Measurements from ENCODE around the gene ZNF629.
A peak's percentile ranks its signal among the peaks of the same experiment; 100 is the strongest.

ZNF629 gene

DNA sequence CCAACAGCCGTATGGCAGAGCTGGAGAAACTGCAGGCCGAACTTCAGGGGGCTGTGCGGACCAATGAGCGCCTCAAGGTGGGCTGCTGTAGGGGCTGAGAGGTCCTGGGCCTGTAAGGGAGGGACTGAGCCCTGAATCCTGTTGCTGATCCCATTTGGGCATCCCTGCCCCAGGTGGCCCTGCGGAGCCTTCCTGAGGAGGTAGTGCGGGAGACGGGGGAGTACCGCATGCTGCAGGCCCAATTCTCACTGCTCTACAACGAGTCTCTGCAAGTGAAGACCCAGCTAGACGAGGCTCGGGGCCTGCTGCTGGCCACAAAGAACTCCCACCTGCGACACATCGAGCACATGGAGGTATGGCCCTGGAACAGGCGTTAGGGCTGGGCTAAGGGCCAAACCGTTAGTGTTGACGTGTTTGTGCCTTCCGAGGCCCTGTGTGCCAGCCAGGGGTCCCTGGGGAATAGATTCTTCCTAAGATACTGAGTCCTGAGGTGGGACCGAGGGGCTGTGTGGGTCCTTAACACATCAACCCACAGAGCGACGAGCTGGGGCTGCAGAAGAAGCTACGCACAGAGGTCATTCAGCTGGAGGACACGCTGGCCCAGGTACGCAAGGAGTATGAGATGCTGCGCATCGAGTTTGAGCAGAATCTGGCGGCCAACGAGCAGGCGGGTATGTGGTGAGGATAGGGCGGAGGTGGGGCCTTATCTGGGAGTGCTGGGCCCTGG is 20.6 kb downstream of the ZNF629 start:
- no peak for DNase-seq

DNA sequence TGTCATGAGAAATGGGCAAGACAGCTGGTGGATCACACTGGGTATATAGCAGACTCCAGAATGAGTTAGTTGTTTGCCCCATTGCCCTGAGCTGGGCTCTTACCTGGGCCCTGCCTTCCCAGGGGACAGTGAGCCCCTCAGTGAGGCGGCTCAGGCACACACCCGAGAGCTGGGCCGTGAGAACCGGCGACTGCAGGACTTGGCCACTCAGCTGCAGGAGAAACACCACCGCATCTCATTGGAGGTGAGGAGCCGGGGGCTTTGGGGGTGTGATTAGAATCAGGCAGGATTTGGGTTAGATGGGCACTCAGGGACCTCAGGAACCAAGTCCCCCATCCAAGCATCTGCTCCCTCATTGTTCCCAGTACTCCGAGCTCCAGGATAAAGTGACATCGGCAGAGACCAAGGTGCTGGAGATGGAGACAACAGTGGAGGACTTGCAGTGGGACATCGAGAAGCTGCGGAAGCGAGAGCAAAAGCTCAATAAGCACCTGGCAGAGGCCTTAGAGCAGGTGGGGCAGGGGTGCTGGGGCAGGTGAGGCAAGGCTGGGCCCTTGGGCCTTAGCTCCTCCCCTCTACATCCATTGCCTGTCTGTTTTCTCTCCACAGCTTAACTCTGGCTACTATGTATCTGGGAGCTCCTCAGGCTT is 22.1 kb downstream of the ZNF629 start:
- no peak for DNase-seq

DNA sequence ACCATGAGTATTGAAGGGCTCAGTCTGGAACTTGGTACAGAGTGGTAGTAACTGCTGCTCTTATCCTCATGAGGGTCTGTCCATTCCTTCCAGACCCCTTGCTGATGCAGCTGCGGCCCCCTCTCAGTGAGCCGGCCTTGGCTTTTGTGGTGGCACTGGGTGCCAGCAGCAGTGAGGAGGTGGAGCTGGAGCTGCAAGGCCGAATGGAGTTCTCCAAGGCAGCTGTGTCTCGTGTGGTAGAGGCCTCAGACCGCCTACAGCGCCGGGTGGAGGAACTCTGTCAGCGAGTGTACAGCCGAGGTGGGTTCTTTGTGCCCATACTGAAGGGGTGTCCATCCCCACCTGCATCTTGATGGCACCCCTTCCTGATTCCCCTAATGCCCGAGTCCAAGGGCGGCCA is 22.9 kb downstream of the ZNF629 start:
- no peak for DNase-seq

DNA sequence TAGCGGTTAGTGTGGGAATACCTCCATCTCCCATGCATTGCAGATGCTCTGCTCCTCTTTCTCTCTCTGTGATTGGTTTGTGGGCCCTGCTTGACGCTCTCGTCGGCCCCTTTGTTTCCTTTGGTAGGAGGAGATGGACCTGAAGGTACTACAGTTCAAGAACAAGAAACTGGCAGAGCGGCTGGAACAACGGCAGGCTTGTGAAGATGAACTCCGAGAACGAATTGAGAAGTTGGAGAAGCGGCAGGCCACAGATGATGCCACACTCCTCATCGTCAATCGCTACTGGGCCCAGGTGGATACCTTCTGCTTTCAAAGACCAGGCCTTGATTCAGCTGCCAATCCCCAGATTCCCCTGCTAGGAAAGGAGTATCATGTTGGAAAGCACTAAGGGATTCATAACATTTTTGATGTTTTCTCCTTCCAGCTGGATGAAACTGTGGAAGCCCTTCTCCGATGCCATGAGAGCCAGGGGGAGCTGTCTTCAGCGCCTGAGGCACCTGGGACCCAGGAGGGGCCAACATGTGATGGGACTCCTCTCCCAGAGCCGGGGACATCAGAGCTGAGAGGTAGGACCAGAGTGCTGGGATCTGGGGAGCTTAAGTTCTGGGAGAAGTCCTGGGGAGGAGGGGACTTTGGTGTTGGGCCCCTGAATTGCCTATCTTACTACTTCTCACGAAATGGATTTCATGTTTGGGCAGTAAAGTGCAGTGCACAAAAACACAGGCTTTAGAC is 23.8 kb downstream of the ZNF629 start:
- DNase-seq: no peak

DNA sequence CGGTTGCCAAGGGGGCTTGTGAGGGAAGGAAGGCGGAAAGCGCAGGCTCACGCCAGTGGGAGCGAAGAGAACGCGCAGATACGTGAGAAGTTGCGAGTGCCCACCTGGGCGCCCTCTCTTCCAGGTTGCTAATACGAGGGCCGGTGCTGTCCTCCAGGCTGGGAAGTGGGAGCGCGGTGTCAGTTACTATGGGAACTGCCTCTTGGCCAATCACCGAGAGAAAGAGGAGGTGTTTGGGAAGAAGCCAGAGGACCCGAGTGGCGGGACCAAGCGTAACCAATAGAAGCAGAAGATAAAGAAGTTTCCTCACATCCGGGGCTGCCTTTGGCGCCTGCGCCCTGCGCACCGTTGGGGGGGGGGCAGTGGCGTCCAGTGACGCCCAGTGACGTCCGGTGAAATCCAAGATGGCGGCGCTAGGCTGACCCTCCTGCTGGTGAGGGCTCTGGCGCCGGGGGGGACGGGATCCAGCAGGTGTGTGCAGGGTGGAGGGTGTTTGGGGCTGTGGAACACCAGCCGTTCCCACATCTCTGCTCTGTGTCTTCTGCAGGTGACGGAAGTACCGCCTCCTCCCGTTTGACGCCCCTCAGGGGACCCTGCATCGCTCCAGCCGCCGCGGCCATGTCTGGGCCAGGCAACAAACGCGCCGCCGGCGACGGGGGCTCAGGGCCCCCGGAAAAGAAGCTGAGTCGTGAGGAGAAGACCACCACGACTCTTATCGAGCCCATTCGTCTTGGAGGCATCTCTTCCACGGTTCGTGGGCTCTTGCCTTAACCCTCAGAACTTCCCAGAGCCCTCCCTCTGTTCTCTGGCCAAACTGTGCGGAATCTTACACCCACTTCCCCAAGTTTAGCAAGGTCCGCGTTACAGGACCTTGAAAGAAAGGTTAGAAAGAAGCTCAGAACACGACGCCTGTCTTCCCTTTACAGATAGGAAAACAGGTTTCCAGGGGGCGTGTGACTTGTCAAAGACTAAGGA is 24.8 kb downstream of the ZNF629 start, which contains the start of the genes CFAP119 and RNF40:
CFAP119 (minus strand) TSS at position 135 of the 975 bp plus-strand sequence. CDS start 314 bp downstream, outside the sequence.
RNF40 (plus strand) TSS at position 395 of the 975 bp plus-strand sequence; CDS start at position 619, 224 bp downstream.
- peak; percentile 76 for DNase-seq

DNA sequence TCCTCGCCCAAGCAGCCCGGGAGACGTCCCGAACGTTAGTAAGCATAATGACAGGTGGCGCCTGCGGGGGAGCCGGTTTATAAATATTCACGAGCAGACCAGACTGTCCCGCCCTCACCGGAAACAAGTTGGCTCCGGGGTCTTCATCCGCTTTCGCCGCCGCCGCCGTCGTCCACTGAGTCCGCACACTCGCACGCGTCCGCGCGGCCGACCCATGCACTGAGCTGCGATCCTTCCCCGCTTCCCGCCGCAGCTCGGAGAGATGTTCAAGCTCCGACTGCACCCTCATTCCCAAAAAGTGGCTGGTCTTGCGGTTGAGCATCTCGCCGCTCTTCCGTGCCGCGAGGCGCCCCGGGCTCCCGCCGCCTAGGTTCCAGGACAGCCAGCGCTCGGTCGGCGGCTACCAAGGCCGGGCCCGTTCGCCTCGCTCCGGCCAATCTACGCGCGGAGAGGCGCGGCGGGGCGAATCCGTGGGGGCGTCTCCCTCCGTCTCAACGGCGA is 25.5 kb downstream of the ZNF629 start:
- DNase-seq: peak; percentile 31

DNA sequence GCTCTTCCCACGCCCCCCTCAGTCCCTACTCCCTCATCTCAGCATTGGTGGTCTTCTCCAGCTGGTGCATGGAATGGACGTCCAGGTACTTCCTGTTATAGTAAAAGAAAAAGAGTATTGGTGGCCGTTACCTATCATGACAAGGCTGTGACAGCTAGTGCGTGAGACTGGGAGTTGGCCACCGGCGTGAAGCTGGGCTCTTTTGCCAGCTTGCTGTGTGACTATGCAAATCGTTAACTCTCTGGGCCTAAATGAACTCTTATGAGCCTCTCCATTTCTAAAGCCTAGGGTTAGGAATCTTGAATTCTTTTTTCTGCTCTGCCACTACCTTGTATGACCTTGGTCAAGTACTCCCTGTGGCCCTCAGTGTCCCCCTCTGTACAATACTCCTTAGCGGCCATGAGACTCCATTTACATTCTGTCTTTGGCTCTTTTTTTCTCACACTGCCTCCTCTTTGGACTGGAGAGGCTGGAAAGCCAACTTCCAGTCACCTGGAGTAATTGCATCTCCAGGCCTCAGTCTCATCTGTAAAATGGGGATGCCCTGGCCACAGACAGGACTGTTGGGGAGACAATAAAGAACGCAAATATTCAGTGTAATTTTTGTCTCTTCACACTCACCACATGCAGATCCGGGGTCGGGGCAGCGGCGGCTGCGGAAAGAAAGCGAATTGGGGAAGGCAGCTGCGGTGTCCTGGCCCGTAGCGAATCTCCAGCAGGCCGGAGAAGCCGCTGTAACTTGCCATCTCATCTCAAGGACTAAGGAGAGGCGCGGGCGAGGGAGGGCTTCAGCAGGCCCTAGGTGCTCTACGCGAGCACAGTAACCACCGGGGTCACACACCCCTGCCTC is 26.2 kb downstream of the ZNF629 start:
- no peak for DNase-seq

DNA sequence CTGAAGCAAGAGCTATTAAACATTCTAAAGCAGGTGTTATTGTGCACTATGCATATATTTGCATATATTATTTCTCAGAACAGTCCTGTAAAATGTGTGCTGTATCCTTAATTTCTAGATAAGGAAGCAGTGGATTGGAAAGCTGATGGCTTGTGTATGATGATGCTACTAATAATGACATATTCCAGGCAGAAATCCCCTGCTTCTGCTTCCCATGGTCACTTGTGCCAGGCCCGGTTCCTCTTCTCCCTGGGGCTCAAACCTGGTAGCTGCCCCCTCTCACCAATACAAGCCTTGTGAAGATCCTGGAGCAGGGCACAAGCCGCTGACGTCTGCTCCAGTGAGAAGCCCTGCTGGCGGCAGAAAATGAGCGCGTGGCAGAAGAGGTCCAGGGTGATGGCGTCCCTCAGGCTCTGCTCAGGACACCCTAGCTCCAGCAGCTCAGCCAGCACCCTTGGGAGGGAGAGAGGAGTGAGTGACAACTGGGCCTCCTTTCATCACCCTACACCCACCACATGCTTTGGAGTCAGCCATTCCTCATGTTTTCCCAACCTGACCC is 26.9 kb downstream of the ZNF629 start:
- DNase-seq: no peak

DNA sequence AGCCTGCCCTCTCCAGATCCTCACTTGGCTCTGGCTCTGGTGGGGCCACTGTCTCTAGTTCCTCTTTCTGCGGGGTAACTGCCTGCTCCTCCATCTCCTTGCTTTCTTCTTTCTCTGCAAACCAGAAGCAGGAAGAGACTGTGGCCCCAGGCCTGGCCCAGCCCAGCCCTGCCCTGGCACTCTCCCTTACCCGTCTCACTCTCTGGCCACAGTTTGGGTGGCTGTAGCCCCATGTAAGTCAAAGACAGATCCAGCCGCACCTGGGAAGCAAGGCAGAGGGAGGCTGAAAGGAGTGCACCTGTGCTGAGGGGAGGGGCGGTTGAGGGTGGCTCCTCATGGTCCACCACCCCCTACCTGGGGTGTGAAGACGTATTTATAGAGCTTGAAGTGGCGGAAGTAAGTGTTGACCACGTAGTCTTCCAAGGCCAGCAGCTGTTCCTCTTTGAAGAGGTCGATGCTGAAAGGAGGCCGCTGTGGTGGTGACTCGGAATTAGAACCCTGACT is 28.0 kb downstream of the ZNF629 start:
- no peak for DNase-seq

DNA sequence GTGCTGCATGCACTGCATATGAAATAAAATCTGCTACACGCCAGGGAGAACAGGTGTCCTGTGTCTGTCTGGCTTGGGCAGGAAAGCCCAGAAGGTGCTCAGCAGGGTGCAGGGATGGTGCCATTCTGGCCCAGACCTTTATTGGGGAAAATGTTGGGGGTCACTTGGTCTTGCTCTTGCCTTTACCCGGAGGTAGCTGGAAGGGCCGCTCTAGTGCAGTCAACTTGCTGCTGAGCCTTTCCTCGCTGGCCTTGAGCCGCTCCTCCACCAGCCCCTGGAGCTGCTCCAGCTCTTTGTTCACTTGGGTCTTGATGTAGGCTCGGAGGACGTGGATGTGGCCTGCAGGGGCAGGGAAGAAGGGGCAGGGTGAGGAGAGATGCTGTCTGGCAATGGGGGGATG is 29.7 kb downstream of the ZNF629 start:
- no peak for DNase-seq

DNA sequence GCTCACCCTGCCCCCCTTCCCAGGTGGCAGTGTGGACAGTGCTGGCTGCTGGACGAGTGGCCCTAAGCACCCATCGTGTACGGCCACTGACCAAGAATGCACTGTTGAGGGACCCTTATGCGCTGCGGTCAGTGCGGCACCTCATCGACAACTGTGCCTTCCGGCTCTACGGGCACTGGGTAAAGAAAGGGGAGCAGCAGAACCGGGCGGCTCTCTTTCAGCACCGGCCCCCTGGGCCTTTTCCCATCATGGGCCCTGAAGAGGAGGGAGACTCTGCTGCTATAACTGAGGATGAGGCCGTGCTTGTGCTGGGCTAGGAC is 30.3 kb downstream of the ZNF629 start:
- DNase-seq: no peak

DNA sequence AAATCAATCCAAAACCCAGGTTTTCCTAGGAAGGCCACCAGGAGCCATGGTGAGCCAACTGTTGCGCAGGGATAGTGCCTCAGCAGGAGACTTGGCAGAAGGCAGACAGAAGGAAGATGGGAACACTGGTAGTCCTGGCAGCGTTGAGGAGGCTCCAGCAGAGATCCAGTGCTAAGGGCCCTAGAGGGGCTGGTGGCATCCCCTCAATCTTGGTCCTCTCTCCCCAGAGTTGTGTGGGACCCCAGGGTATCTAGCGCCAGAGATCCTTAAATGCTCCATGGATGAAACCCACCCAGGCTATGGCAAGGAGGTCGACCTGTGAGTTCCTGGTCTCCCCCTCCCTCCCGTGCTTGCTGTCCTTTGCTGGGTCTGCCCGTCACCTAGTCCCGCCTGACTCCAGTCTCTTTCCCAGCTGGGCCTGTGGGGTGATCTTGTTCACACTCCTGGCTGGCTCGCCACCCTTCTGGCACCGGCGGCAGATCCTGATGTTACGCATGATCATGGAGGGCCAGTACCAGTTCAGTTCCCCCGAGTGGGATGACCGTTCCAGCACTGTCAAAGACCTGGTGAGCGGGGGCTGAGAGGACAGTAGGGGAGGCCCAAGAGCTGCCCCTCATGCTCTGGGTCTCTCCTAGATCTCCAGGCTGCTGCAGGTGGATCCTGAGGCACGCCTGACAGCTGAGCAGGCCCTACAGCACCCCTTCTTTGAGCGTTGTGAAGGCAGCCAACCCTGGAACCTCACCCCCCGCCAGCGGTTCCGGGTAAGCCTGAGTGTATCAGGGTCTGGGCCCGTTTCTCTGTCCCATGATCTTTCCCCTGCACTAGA is 30.8 kb downstream of the ZNF629 start:
- no peak for DNase-seq

DNA sequence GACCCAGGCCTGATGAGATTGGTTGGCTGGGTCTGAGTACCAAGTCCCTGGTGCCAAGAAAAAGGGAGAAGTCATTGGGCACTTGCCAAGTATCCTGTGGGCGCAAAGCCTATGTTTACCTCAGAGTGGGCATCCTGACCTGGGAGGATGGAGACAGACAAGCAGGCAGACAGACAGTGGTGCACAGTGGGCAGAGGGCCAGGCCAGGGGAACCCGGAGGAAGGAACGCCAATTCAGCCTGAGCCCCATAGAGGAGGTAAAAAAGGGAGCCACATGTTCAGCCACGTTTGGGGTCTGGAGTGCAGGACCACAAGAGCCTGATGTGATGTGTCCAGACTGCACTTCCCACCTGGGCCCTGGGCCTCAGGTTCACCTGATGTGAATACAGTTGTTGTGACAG is 33.4 kb downstream of the ZNF629 start:
- DNase-seq: no peak

DNA sequence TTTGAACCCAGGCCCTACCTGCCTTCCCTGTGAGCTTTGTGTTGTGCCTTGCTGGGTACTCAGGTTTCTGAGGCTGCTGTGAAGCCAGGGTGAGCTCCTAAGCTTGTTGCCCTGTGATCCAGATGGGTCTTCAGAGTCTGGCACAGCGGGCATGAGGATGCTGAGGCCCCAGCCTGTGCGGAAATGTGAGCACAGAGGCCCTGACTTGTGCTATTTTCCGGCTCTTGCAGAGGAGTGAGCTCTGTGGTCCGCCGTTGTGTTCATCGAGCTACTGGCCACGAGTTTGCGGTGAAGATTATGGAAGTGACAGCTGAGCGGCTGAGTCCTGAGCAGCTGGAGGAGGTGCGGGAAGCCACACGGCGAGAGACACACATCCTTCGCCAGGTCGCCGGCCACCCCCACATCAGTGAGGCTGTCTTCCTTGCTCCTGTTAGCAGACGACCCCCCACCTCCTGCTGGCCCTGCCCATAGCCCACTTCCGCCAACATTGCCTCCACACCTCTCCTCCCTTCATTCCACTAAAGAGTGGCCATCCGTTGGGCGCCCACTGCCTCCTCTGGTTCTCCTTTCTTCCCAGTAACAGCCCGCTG is 36.0 kb downstream of the ZNF629 start:
- DNase-seq: no peak

DNA sequence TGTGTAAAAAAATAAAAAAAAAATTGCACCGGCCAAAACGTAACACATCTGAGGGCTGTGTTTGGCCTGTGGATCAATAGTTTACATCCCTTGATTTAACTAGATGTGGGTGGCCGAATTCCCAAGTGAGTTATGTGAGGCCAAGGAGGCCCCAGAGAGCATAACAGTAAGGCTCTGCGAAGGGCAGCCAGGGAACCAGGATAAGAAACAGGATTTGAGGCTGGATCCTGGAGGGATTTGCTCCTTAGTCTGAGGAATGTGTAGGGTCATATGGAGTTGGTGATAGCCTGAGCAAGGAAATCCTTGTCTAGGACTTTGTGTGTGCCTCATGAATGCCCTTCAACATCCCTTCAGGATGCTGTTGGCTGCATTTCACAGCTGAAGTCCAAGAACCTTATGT is 36.8 kb downstream of the ZNF629 start:
- no peak for DNase-seq

DNA sequence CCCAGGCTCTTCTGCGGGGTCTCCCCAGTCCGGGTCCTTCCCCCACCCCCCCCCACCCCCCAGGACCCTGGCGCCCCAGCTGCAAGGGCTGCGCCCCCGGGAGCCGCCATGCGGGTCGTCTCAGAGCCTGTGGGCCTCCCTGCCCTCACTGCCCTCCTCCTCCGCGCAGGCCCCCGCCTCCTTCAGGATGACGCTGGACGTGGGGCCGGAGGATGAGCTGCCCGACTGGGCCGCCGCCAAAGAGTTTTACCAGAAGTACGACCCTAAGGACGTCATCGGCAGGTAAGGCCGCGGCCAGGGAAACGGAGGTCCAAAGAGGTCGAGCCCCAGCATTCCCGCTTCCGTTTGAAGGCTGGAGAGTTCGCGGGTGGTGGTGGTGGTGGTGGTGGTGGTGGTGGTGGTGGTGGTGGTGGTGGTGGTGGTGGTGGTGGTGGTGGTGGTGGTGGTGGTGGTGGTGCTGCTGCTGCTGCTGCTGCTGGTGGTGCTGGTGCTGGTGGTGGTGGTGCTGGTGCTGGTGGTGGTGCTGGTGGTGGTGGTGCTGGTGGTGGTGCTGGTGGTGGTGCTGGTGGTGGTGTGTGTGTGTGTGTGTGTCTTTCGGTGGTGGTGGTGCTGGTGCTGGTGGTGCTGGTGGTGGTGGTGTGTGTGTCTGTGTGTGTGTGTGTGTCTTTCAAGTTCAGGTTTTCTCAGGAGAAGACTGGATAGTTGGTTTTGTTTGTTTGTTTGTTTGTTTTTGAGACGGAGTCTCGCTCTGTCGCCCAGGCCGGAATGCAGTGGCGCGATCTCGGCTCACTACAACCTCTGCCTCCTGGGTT is 38.2 kb downstream of the ZNF629 start:
- DNase-seq: no peak

DNA sequence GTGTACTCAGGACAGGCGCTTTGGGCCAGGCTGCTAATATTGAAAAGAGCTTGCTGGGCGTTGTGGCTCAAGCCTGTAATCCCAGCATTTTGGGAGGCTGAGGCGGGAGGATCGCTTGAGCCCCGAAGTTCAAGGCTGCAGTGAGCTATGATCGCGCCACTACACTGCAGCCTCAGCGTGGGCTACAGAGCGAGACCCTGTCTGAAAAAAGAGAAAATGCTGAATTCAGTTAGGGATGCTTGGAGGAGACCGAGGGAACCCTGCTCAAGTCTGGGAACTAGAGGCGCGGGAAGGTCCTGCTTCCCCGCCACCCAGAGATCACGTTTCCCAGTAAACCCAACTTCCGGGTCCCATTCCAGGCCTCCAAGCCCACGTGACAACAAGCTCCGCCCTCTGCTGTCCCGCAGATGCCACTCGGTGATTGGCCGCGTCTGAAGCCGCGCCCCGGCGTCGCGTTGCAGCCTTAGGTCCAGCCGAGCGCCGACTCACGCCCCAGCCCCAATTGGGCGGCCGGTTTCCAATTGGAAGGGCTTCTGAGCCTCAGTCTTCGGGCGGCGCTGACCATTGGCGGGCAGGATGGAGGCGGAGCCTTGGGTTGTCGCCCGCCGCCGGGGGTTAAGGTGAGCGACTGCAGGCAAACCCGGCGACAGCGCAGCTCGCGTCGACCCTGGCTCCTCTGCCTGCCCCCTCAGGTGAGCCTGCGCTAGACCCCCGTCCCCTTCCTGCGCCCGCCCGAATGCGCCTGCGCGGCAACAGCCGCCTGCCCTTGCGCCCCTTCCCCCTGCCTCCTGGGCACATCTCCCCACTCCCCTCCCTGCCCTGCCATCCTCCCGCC is 39.0 kb downstream of the ZNF629 start, which contains the start of gene PHKG2:
PHKG2 (plus strand) TSS at position 627 of the 835 bp plus-strand sequence. CDS start 396 bp downstream, outside the sequence.
- peak; percentile 79 for DNase-seq

DNA sequence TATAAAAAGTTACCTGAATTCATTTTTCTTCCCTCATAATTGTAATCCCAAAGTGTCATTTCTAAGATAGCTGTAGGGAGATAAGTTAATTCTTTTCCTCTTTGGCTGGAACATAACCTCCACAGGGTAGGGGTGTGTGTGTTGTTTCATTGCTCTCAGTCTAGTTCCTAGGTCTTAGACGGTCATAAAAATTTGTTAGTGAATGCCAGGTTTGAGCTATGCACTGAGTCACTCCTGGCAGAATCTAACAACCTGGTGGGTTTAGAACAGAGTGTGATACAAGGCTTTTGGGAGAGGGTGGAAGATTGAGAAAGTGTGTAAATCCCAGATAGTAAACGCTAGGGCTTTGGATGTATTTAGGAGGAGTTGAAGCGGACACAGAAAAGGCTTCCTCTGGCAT is 39.7 kb downstream of the ZNF629 start:
- no peak for DNase-seq

Measured in activated T-cell treated with anti-CD3 and anti-CD28 coated beads for 4 hours (primary cell).